ENCODE measurements around the gene DOCK1. TPM values are rescaled to one million over a fixed set of nuclear protein-coding genes. Genes with fewer than 3 reads are reported as not detected.

DOCK1 gene
- total RNA-seq, 1 donor = 0.42 TPM

DNA sequence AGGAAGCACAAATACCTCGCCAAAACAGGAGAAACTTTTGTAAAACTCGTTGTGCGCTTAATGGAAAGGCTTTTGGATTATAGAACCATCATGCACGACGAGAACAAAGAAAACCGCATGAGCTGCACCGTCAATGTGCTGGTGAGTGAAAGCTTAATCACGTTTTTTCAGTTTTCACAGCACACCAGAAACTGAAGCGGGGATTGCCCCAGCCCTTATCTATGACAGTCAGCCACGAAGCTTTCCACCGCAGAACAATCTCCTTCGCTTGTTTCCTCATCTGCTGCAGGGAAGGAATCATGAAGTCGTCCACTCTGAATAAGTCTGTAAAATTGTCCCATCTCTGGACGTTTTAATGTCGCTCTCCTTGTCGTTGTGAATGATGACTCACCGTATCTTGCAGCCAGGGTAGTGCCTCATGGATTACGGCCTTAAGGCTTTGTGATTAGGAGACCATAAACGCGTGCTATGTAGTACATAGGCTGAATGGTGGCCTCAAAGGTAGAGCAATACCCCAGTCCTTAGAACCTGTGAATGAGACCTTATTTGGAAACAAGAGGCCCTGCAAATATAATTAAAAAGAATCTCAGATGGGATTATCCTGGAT lies 468.9 kb downstream of the DOCK1 start:
- Histone ChIP-seq H3K27me3 (ENCODE audit: insufficient read depth, low read length) (no peaks in the 10 kb centered on the region), H3K9me3 (ENCODE audit: low read depth, low read length) (no peaks in the 10 kb centered on the region), H3K4me3 (ENCODE audit: low read length) (no peak overlapping the region), H3K4me1 (ENCODE audit: insufficient read depth, low read length) (no peaks in the 10 kb centered on the region)

DNA sequence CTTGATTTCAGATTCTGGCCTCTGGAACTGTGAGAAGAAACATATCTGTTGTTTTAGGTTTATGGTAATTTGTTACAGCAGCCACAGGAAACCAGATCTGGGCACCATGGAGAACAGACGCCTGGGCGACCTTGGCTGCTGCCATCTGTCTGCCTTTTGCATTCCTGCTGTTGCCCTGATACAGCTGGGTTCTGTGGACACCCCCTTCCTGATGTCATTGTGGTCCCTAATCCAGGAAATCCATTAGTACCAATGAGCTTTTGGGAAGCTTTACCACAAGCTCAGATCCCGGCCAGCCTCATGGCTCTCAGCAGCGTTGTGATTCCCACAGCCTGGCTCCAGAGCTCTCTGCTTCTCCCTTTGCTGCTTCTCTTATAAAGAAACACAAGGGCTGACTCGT lies 469.7 kb downstream of the DOCK1 start:
- H3K4me1 ChIP-seq (ENCODE audit: insufficient read depth, low read length) = no peaks in the 10 kb centered on the region
- H3K4me3 ChIP-seq (ENCODE audit: low read length) = no peak overlapping the region
- no peaks in the 10 kb centered on the region for H3K27me3 ChIP-seq (ENCODE audit: insufficient read depth, low read length)
- no peaks in the 10 kb centered on the region for H3K9me3 ChIP-seq (ENCODE audit: low read depth, low read length)

DNA sequence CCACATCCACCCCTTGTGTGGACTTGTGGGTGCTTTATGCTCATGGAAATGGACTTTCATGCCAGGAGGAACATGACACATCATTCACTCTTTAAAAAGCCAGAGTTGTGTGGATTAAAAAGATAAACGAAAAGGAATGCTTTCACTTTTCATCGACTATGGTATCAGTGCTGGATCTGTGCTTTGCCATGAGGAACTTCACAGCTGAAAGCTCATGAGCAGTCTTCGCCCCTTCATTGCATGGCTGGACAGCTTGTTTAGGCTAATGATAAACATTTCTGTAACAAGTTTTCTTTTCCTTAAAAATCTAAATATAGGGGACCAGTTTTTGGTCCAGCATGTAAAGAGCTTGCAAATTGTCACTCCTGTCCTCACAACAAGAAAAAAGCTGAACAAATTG lies 470.2 kb downstream of the DOCK1 start:
- H3K4me1 ChIP-seq (ENCODE audit: insufficient read depth, low read length) = no peaks in the 10 kb centered on the region
- H3K4me3 ChIP-seq (ENCODE audit: low read length) = no peak overlapping the region
- H3K27me3 ChIP-seq (ENCODE audit: insufficient read depth, low read length) = no peaks in the 10 kb centered on the region
- no peaks in the 10 kb centered on the region for H3K9me3 ChIP-seq (ENCODE audit: low read depth, low read length)

GRCh38 chr10:127376071-127376470 lies 470.8 kb downstream of the DOCK1 start:
- Histone ChIP-seq H3K4me3 (ENCODE audit: low read length) (no peak overlapping the region), H3K4me1 (ENCODE audit: insufficient read depth, low read length) (no peaks in the 10 kb centered on the region), H3K9me3 (ENCODE audit: low read depth, low read length) (no peaks in the 10 kb centered on the region), H3K27me3 (ENCODE audit: insufficient read depth, low read length) (no peaks in the 10 kb centered on the region)

- no peaks in the 10 kb centered on the region for H3K4me1 ChIP-seq (ENCODE audit: insufficient read depth, low read length)
- H3K9me3 ChIP-seq (ENCODE audit: low read depth, low read length) = no peaks in the 10 kb centered on the region
These were observed 473.4 kb downstream of the DOCK1 start for GRCh38 chr10:127378628-127379027.

GRCh38 chr10:127384532-127384931 lies 479.3 kb downstream of the DOCK1 start:
- Histone ChIP-seq H3K4me3 (ENCODE audit: low read length) (no peak overlapping the region), H3K27me3 (ENCODE audit: insufficient read depth, low read length) (no peaks in the 10 kb centered on the region), H3K4me1 (ENCODE audit: insufficient read depth, low read length) (no peaks in the 10 kb centered on the region), H3K9me3 (ENCODE audit: low read depth, low read length) (no peaks in the 10 kb centered on the region)

More at GRCh38 chr10:127378628-127379027, 473.4 kb downstream of the DOCK1 start:
- no peaks in the 10 kb centered on the region for H3K27me3 ChIP-seq (ENCODE audit: insufficient read depth, low read length)
- H3K4me3 ChIP-seq (ENCODE audit: low read length) = no peak overlapping the region

DNA sequence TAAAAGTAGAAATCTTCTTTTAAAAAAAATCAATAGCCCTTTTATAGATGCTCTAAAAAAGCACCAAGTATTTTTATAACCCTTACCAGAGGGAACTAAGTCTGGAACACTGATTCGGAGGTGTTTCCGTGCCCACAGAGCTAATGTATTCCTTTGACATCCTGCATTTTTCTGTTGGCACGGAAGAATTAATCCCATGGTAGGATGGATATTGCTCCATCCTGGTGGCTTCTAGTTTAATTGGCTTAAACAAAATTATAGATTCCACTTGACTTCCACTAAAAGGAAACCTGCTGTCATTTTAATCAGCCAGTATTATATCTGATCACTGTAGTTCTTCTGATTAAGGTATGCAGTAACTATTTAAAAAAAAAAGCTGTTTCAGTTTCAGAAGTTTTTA lies 479.8 kb downstream of the DOCK1 start:
- H3K9me3 ChIP-seq (ENCODE audit: low read depth, low read length) = no peaks in the 10 kb centered on the region
- no peak overlapping the region for H3K4me3 ChIP-seq (ENCODE audit: low read length)
- no peaks in the 10 kb centered on the region for H3K4me1 ChIP-seq (ENCODE audit: insufficient read depth, low read length)
- no peaks in the 10 kb centered on the region for H3K27me3 ChIP-seq (ENCODE audit: insufficient read depth, low read length)

DNA sequence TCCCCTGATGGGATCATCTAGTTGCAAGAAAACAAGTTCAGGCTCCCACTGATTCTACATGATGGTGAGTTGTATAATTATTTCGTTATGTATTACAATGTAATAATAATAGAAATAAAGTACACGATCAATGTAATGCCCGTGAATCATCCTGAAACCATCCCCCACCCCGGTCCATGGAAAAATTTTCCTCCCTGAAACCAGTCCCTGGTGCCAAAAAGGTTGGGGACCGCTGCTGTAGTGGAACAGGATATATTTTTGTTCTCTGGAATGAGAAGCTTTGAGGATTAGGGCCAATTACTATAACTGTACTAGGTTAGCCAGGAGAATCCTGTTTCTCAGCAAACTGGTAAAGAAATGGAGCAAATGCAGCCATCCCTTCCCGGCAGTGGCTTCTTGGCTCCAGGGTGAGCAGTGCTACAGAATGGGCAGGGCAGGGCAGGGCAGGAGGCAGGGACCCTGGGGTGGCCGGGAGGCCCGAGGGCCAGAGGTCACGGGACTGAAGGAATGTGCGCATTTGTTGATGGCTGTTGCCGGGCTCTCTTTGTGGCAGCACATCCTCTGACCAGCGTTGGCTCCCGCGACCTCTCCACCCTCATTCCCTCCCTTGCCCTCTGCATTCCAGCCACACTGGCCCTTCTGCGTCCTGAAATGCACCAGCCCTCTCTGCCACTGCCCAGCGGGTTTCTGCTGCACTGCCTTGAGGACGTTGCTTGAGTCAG lies 481.5 kb downstream of the DOCK1 start:
- Histone ChIP-seq H3K4me1 (ENCODE audit: insufficient read depth, low read length) (no peaks in the 10 kb centered on the region), H3K9me3 (ENCODE audit: low read depth, low read length) (no peaks in the 10 kb centered on the region), H3K4me3 (ENCODE audit: low read length) (no peak overlapping the region), H3K27me3 (ENCODE audit: insufficient read depth, low read length) (no peaks in the 10 kb centered on the region)

- Histone ChIP-seq H3K4me3 (ENCODE audit: low read length) (no peak overlapping the region), H3K9me3 (ENCODE audit: low read depth, low read length) (no peaks in the 10 kb centered on the region), H3K27me3 (ENCODE audit: insufficient read depth, low read length) (no peaks in the 10 kb centered on the region)
These were observed 486.6 kb downstream of the DOCK1 start for GRCh38 chr10:127391875-127392274.

GRCh38 chr10:127392351-127393235 lies 487.4 kb downstream of the DOCK1 start:
- no peak overlapping the region for H3K4me3 ChIP-seq (ENCODE audit: low read length)
- no peaks in the 10 kb centered on the region for H3K27me3 ChIP-seq (ENCODE audit: insufficient read depth, low read length)
- no peaks in the 10 kb centered on the region for H3K4me1 ChIP-seq (ENCODE audit: insufficient read depth, low read length)
- no peaks in the 10 kb centered on the region for H3K9me3 ChIP-seq (ENCODE audit: low read depth, low read length)

More at GRCh38 chr10:127391875-127392274, 486.6 kb downstream of the DOCK1 start:
- H3K4me1 ChIP-seq (ENCODE audit: insufficient read depth, low read length) = no peaks in the 10 kb centered on the region

DNA sequence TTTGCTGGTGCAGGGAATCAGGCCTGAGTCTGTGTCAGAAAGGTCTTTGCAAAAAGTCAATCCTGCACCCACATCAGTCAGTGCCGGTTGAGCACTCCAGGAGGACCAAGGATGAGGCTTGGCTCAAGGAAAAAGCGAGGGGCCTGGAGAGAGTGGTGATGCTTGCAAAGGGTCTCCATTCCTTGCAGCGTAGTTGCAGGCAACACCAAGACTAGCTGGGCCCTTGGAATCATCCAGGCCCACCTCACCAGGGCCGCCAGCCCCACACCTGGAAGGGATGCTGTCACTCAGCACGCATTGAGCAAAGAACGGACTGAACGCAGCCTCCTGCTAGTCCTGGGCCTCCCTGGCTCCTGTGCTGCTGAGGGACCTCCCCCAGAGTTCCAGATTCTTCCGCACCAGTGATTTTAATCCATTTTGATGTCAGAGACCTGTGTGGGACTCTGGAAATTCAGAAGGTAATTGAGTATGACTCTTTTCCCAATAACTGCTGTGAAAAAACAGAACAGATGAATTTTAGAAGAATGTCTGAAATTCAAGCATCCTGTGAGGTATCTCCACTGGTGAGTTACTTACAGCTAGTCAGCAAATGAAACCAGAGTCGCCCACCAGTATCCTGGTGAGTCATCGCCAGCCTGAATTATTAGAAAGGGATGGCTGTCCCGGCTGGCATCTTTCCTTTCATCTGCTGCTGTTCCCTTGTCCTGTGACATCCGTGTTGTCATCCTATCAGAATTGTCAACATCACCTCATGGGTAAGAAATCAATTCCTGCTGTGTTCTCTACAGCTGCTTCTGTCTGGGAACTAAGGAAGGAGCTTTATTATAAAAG lies 493.1 kb downstream of the DOCK1 start:
- Histone ChIP-seq H3K9me3 (ENCODE audit: low read depth, low read length) (no peaks in the 10 kb centered on the region), H3K4me3 (ENCODE audit: low read length) (no peak overlapping the region), H3K4me1 (ENCODE audit: insufficient read depth, low read length) (peaks cover 3% of the 10 kb centered on the region), H3K27me3 (ENCODE audit: insufficient read depth, low read length) (no peaks in the 10 kb centered on the region)

DNA sequence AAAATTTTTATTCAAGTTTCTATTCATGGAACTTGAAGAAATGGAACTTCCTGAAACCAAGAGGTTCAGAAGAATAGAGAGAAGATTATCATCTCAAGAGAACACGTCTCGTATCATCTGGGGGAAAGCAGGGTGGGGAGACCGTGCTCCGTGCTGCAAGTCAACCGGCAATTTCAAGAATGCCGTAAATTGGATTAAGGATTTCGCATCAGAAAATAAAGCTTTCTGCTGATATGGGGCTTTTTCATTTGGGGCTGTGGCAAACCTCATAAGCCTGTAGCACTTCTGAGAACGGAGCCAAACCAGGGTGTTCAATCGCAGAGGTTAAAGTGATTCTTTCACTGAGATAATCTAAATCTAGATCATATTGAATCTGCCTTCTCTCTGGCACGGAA lies 493.7 kb downstream of the DOCK1 start:
- peaks cover 3% of the 10 kb centered on the region for H3K4me1 ChIP-seq (ENCODE audit: insufficient read depth, low read length)
- no peaks in the 10 kb centered on the region for H3K9me3 ChIP-seq (ENCODE audit: low read depth, low read length)
- H3K27me3 ChIP-seq (ENCODE audit: insufficient read depth, low read length) = no peaks in the 10 kb centered on the region
- no peak overlapping the region for H3K4me3 ChIP-seq (ENCODE audit: low read length)

DNA sequence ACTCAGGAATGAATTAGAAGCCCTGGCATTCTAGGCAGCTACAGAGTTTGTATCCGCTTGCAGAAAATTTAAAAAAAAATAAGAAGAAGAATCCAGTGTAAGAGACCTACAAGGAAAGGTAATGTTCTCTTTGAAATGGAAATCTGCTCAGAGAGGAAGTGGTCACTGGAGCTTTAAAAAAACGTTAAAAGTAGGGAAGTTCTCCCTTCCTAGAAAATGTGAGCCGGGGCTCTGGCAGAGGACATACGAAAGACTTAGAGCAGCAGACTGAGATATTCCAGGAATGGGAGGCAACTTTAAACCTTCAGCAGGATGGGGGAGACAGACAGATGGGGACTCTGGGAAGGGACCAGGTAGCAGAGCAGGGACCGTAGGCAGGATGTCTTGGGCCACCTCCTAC lies 494.4 kb downstream of the DOCK1 start:
- Histone ChIP-seq H3K27me3 (ENCODE audit: insufficient read depth, low read length) (no peaks in the 10 kb centered on the region), H3K4me3 (ENCODE audit: low read length) (no peak overlapping the region), H3K9me3 (ENCODE audit: low read depth, low read length) (no peaks in the 10 kb centered on the region)

GRCh38 chr10:127400216-127400615 lies 495.0 kb downstream of the DOCK1 start:
- peaks cover 3% of the 10 kb centered on the region for H3K4me1 ChIP-seq (ENCODE audit: insufficient read depth, low read length)
- no peak overlapping the region for H3K4me3 ChIP-seq (ENCODE audit: low read length)
- no peaks in the 10 kb centered on the region for H3K27me3 ChIP-seq (ENCODE audit: insufficient read depth, low read length)
- no peaks in the 10 kb centered on the region for H3K9me3 ChIP-seq (ENCODE audit: low read depth, low read length)

More for the DNA sequence above, 494.4 kb downstream of the DOCK1 start:
- H3K4me1 ChIP-seq (ENCODE audit: insufficient read depth, low read length) = peaks cover 3% of the 10 kb centered on the region

Measured in mononuclear cell (primary cell).